ENCODE data around the gene GOLGA8A.
"Not testable (repeated sequence)": the region's sequence is repeated elsewhere in the genome, so short reads cannot be mapped to it uniquely, and the experiment has no call there.

The GOLGA8A gene

GRCh38 chr15:34437687-34438086, at the start of gene GOLGA8A:
GOLGA8A (minus strand) TSS chr15:34437808; CDS start chr15:34389691, 48,117 bp downstream.
- DNase-seq: peak; percentile 60

- no peak for DNase-seq
Observed at GRCh38 chr15:34483644-34484043, 46.0 kb upstream of the GOLGA8A start.

- DNase-seq: no peak
Observed at GRCh38 chr15:34481370-34481769, 43.8 kb upstream of the GOLGA8A start.

GRCh38 chr15:34473840-34474239, 36.2 kb upstream of the GOLGA8A start:
- no peak for DNase-seq

GRCh38 chr15:34472947-34473346, 35.3 kb upstream of the GOLGA8A start:
- peak; percentile 0 for DNase-seq

- no peak for DNase-seq
Observed at GRCh38 chr15:34470892-34471291, 33.3 kb upstream of the GOLGA8A start.

- no peak for DNase-seq
Observed at GRCh38 chr15:34470091-34470490, 32.5 kb upstream of the GOLGA8A start.

GRCh38 chr15:34461730-34462129, 24.1 kb upstream of the GOLGA8A start:
- no peak for DNase-seq

- DNase-seq: no peak
Observed at GRCh38 chr15:34460451-34460850, 22.8 kb upstream of the GOLGA8A start.

GRCh38 chr15:34456658-34457057, 19.1 kb upstream of the GOLGA8A start:
- DNase-seq: no peak

GRCh38 chr15:34442891-34443290, 5.3 kb upstream of the GOLGA8A start:
- no peak for DNase-seq

GRCh38 chr15:34439878-34440277, 2.3 kb upstream of the GOLGA8A start:
- DNase-seq: no peak

GRCh38 chr15:34436956-34437442, 609 bp downstream of the GOLGA8A start:
- DNase-seq: peak; percentile 14

- DNase-seq: no peak
Observed at GRCh38 chr15:34436126-34436955, 1.3 kb downstream of the GOLGA8A start.

GRCh38 chr15:34435658-34436057, 1.9 kb downstream of the GOLGA8A start:
- DNase-seq: no peak

- DNase-seq: no peak
Observed at GRCh38 chr15:34434627-34435305, 2.8 kb downstream of the GOLGA8A start.

- DNase-seq: not testable (repeated sequence)
Observed at GRCh38 chr15:34433956-34434626, 3.5 kb downstream of the GOLGA8A start.

- not testable (repeated sequence) for DNase-seq
Observed at GRCh38 chr15:34430642-34431041, 7.0 kb downstream of the GOLGA8A start.

GRCh38 chr15:34423425-34424090, 14.1 kb downstream of the GOLGA8A start:
- not testable (repeated sequence) for DNase-seq

- DNase-seq: not testable (repeated sequence)
Observed at GRCh38 chr15:34420953-34421352, 16.7 kb downstream of the GOLGA8A start.

- DNase-seq: not testable (repeated sequence)
Observed at GRCh38 chr15:34418435-34418834, 19.2 kb downstream of the GOLGA8A start.

GRCh38 chr15:34409511-34409910, 28.1 kb downstream of the GOLGA8A start:
- DNase-seq: not testable (repeated sequence)

GRCh38 chr15:34408973-34409372, 28.6 kb downstream of the GOLGA8A start:
- DNase-seq: not testable (repeated sequence)
